GM19043 (cell line): ENCODE results near the gene MPST.

Experiments
- ATAC-seq: cut with Tn5 transposase; IDR thresholded peaks from one replicate; pipeline ENCODE4 v1.9.1; 2021; ENCODE audit warnings: low read depth; ENCODE audit not compliant: unreplicated experiment

Gene MPST

GRCh38 chr22:37043209-37043827, 23.8 kb downstream of the MPST start:
- ATAC-seq, result no peak

- peak; percentile 55 for ATAC-seq
Measured at GRCh38 chr22:37043828-37044538, 24.4 kb downstream of the MPST start.

DNA sequence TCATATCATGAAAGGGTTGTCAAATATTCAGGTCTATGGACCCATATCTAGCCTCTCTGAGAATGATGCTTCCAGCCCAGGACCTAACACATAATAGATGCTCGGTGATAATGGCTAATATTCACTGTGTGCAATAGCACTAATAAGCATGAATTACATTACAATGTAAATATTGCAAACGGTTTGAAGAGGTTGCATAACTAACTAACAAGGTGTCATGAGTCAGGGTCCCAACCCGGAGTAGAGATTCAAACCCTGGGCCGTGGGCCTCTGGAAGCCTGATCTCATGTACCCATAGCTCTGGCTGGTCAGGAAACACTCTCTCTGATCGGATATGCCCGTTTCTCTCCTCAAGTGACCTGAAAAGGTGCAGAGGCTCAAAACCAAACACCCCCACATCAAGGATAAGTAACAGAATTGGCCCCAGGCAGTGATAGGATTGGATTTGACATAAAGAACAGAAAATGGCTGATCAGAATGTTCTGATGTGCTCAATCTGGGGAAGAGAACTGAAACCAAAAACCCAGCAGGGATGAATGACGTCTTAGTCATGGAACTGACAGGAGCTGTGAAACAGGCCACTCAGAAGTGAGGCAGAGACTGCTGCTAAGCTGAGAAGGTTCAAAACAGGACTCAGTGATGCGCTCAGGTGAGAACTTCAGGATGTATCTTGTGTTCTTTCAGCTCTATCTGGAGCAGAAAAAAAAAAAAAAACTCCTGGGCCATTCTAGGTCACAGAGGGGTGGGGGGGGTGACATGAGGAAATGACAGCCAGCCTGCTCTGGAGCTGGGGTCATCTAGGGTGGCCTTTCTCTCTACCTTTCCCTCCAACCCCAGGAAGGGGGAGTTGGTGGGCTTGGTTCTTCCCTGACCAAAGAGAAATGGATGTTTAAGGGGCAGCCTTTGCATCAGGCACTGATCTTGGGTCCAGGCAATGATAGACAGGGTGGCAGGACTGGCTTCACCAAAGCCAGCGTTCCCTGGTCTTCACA, 25.4 kb downstream of the MPST start:
- no peak for ATAC-seq

GRCh38 chr22:37045958-37046357, 26.4 kb downstream of the MPST start:
- no peak for ATAC-seq

DNA sequence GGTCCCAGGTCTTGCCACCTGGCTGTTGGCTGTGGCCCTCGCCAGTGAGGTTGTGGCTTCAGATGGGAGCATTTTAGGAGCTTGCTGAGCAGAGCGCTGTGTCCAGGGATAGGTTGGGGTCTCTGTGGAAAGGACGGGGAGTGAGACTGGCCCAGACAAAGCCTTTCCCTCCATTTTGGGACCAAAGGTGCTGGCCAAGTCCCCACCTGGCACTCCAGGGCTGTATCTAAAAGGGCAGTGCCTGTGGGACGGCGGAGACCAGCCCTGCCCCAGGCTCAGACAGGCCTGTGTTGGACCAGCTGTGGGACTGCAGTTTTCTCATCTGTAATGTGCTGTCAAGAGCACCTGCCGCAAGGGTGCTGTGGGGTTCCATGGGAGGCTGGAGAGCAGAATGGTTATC, 27.0 kb downstream of the MPST start:
- ATAC-seq, result no peak

- ATAC-seq, result no peak
Measured at GRCh38 chr22:37047006-37047405, 27.5 kb downstream of the MPST start.

- ATAC-seq, result no peak
Measured at GRCh38 chr22:37048133-37048532, 28.6 kb downstream of the MPST start.

DNA sequence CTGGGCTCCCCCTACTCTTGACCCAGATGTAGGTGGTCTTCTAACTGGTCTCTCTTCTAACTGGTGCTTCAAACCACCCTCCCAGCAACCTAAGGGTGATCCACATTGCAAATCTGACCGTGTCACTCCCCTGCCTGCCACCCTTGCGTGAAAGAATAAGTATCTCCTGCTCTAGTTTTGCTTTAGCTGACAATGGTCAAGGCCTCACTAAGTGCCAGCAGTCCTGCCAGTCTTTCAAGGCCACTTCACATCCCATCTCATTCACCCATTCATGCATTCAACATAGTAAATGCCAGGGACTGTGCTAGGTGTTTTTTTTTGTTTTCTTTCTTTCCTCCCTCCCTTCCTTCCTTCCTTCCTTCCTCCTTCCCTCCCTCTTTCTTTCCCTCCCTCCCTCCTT, 29.7 kb downstream of the MPST start:
- no peak for ATAC-seq

- no peak for ATAC-seq
Measured at GRCh38 chr22:37050913-37051312, 31.4 kb downstream of the MPST start.

- ATAC-seq, result no peak
Measured at GRCh38 chr22:37051391-37052385, 32.1 kb downstream of the MPST start, which contains the start of gene KCTD17. Gene KCTD17 (plus strand): TSS chr22:37051742. CDS start chr22:37051761, 19 bp downstream.

GRCh38 chr22:37052386-37053309, 33.1 kb downstream of the MPST start:
- ATAC-seq, result no peak

- no peak for ATAC-seq
Measured at GRCh38 chr22:37053310-37054055, 33.9 kb downstream of the MPST start.

- no peak for ATAC-seq
Measured at GRCh38 chr22:37054056-37054395, 34.5 kb downstream of the MPST start.

DNA sequence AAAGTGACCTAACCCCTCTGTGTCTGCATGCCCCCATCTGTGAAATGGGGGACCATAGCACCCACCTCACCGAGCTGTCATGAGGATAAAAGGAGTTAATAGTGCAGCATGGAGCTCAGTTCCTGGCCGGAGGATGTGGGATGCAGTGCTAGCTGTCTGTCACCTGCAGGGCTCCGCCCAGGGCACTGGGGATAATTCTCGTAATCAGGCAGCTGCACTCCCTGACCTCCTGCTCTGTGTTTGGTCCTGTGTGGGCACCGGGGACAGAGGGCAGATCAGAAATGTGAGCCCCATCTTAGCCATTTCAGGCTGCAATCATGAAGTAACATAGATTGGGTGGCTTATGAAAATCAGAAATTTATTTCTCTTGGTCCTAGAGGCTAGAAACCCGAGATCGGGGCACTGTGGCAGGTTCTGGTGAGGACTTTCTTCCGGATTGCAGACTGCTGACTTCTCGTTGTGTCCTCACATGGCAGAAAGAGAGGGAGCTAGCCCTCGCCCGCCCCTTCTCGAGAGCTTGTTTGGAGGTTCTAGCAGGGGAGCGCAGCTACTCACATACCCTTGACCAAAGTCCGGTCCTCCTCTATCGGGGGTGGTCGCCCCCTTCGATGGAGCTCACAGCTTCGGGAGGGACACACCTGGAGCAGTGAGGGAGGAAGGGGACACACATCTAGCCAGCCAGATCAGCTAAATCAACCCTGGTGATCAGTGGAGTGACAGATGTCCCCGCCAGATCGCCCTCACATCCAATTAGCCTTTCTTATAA, 35.2 kb downstream of the MPST start:
- no peak for ATAC-seq

- ATAC-seq, result no peak
Measured at GRCh38 chr22:37056246-37056645, 36.7 kb downstream of the MPST start.

- ATAC-seq, result no peak
Measured at GRCh38 chr22:37057226-37057625, 37.7 kb downstream of the MPST start.

GRCh38 chr22:37057796-37058510, 38.4 kb downstream of the MPST start:
- no peak for ATAC-seq
